Astrocyte of the cerebellum (primary cell): ENCODE results near the gene PPFIA2.

Experiments
- DNase-seq: peaks from one replicate; pipeline ENCODE4 v3.0.0-alpha.2; 2011; ENCODE audit warnings: low read depth
- H3K4me3 ChIP-seq: 2 replicates; pipeline ENCODE4 v1.5.1; 2011; ENCODE audit warnings: mild to moderate bottlenecking, low read depth, low read length, moderate library complexity
- CTCF ChIP-seq: IDR thresholded peaks from 2 replicates; pipeline ENCODE4 v1.5.1; 2012; ENCODE audit warnings: low read length, low read depth, moderate library complexity, mild to moderate bottlenecking; ENCODE audit errors: missing control alignments
- in situ Hi-C: cut with HindIII; loops from 2 replicates; pipeline ENCODE4 v1.10.0; 2017; ENCODE audit warnings: low sequenced_read_pairs

PPFIA2 gene

GRCh38 chr12:81723361-81723760 lies 35.8 kb downstream of the PPFIA2 start:
- no peak for TF ChIP-seq CTCF
- DNase-seq: no peak
- no peak overlapping the region for H3K4me3 ChIP-seq
- in situ Hi-C loops: no loop called here

GRCh38 chr12:81722004-81722403 lies 37.1 kb downstream of the PPFIA2 start:
- no peak overlapping the region for H3K4me3 ChIP-seq
- in situ Hi-C loops: no loop called here
- no peak for DNase-seq
- no peak for TF ChIP-seq CTCF

GRCh38 chr12:81718616-81719015 lies 40.5 kb downstream of the PPFIA2 start:
- TF ChIP-seq CTCF: no peak
- DNase-seq: no peak
- H3K4me3 ChIP-seq: no peak overlapping the region
- in situ Hi-C loops: no loop called here

- no peak overlapping the region for H3K4me3 ChIP-seq
- no peak for DNase-seq
- in situ Hi-C loops: no loop called here
- no peak for TF ChIP-seq CTCF
These were observed 46.6 kb downstream of the PPFIA2 start for GRCh38 chr12:81712536-81712935.

GRCh38 chr12:81705586-81705985 lies 53.6 kb downstream of the PPFIA2 start:
- DNase-seq: no peak
- no peak overlapping the region for H3K4me3 ChIP-seq
- in situ Hi-C loops: no loop called here
- TF ChIP-seq CTCF: no peak

- TF ChIP-seq CTCF: no peak
- H3K4me3 ChIP-seq: no peak overlapping the region
- in situ Hi-C loops: no loop called here
- no peak for DNase-seq
These were observed 59.6 kb downstream of the PPFIA2 start for GRCh38 chr12:81699551-81699950.

- no peak for TF ChIP-seq CTCF
- in situ Hi-C loops: no loop called here
- no peak for DNase-seq
- no peak overlapping the region for H3K4me3 ChIP-seq
These were observed 67.1 kb downstream of the PPFIA2 start for GRCh38 chr12:81692008-81692407.
